ENCODE data around the gene INHBC.

GRCh38 chr12:57433370-57433769 is 1.2 kb upstream of the INHBC start:
- TF ChIP-seq, protein P1, sequence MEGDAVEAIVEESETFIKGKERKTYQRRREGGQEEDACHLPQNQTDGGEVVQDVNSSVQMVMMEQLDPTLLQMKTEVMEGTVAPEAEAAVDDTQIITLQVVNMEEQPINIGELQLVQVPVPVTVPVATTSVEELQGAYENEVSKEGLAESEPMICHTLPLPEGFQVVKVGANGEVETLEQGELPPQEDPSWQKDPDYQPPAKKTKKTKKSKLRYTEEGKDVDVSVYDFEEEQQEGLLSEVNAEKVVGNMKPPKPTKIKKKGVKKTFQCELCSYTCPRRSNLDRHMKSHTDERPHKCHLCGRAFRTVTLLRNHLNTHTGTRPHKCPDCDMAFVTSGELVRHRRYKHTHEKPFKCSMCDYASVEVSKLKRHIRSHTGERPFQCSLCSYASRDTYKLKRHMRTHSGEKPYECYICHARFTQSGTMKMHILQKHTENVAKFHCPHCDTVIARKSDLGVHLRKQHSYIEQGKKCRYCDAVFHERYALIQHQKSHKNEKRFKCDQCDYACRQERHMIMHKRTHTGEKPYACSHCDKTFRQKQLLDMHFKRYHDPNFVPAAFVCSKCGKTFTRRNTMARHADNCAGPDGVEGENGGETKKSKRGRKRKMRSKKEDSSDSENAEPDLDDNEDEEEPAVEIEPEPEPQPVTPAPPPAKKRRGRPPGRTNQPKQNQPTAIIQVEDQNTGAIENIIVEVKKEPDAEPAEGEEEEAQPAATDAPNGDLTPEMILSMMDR (IDR thresholded peaks at IDR 0.05 in 4 of 5, conservative IDR thresholded peaks at IDR 0.05 in 1 of 5): no peak
- no peak for TF ChIP-seq POLR2A (IDR thresholded peaks at IDR 0.05)
